Measurements from ENCODE around the gene FN3K.

Gene FN3K

GRCh38 chr17:82703935-82704865 is 31.2 kb upstream of the FN3K start:
- no peak for DNase-seq (ENCODE audit: low spot score)
- in situ Hi-C loops (cut with MboI; ENCODE audit: low pct_unique_long_range_greater_than_20kb, low sequenced_read_pairs, unreplicated experiment), result no loop called here
- TF ChIP-seq, protein P1, sequence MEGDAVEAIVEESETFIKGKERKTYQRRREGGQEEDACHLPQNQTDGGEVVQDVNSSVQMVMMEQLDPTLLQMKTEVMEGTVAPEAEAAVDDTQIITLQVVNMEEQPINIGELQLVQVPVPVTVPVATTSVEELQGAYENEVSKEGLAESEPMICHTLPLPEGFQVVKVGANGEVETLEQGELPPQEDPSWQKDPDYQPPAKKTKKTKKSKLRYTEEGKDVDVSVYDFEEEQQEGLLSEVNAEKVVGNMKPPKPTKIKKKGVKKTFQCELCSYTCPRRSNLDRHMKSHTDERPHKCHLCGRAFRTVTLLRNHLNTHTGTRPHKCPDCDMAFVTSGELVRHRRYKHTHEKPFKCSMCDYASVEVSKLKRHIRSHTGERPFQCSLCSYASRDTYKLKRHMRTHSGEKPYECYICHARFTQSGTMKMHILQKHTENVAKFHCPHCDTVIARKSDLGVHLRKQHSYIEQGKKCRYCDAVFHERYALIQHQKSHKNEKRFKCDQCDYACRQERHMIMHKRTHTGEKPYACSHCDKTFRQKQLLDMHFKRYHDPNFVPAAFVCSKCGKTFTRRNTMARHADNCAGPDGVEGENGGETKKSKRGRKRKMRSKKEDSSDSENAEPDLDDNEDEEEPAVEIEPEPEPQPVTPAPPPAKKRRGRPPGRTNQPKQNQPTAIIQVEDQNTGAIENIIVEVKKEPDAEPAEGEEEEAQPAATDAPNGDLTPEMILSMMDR (IDR thresholded peaks at IDR 0.05; ENCODE audit: extremely low read depth, insufficient read depth, missing control alignments), result no peak

- in situ Hi-C loops (cut with MboI; ENCODE audit: low pct_unique_long_range_greater_than_20kb, low sequenced_read_pairs, unreplicated experiment), result no loop called here
- DNase-seq (ENCODE audit: low spot score), result no peak
- TF ChIP-seq, protein P1 (IDR thresholded peaks at IDR 0.05; ENCODE audit: extremely low read depth, insufficient read depth, missing control alignments), result no peak
Measured at GRCh38 chr17:82704886-82705285, 30.5 kb upstream of the FN3K start.

DNA sequence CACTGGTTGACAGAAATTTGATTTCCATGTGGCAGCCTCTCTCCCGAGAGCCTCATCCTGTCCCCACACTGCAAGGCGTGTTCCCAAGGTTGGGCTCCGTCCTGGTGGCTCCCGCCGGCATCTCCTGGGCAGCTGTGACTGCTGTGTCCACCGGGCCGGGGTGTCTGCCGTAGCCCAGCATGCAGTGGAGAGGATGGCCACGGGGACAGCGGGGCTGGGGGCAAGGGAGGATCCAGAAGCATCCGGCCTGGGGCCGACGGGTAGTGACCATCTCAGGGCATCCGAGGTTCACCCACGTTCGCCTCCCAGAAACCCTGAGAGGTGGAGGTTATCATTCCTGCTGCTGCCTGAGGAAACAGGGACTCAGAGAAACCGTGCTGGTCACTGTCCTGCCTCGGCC is 29.7 kb upstream of the FN3K start:
- DNase-seq (ENCODE audit: low spot score), result no peak
- in situ Hi-C loops (cut with MboI; ENCODE audit: low pct_unique_long_range_greater_than_20kb, low sequenced_read_pairs, unreplicated experiment), result no loop called here
- TF ChIP-seq, protein P1 (IDR thresholded peaks at IDR 0.05; ENCODE audit: extremely low read depth, insufficient read depth, missing control alignments), result no peak

DNA sequence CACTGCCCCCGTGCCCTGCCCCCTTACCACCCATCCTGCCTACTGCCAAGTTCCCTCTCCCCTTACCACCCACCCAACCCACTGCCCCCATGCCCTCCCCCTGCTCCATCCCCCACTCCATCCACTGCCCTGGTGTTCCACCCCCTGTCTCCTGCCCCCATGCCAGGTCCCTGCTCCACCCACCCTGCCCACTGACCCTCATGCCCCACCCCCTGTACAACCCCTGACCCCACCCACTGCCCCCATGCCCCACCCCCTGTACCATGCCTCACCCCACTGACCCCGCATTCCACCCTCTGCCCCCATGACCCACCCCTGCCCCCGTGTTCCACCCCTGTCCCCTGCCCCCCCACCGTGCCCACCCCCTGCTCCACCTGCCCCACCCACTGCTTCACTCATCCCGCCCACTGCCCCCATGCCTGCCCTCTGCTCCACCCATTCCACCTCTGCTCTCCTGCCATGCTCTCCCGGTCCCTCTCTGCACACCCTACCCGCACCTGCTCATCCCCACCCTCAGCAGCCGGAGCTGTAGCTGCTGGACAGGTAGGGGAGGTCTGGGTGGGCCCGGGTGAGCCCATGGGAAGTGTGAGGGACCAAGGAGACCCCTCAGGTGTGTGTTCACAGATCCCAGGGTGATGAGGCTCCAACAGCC is 26.3 kb upstream of the FN3K start:
- in situ Hi-C loops (cut with MboI; ENCODE audit: low pct_unique_long_range_greater_than_20kb, low sequenced_read_pairs, unreplicated experiment), result no loop called here
- DNase-seq (ENCODE audit: low spot score), result no peak
- TF ChIP-seq, protein P1 (IDR thresholded peaks at IDR 0.05; ENCODE audit: extremely low read depth, insufficient read depth, missing control alignments), result no peak

- in situ Hi-C loops (cut with MboI; ENCODE audit: low pct_unique_long_range_greater_than_20kb, low sequenced_read_pairs, unreplicated experiment), result no loop called here
- TF ChIP-seq, protein P1 (IDR thresholded peaks at IDR 0.05; ENCODE audit: extremely low read depth, insufficient read depth, missing control alignments), result no peak
- DNase-seq (ENCODE audit: low spot score), result no peak
Measured at GRCh38 chr17:82709676-82710498, 25.5 kb upstream of the FN3K start.

Measured in GM13977 (cell line).